IPS-11a (cell line): ENCODE data around the gene KCNMA1.

Source experiments
- H3K4me3 ChIP-seq: one replicate; pipeline ENCODE4 v1.5.1; 2013; ENCODE audit warnings: low read depth, low read length, control low read depth

The KCNMA1 gene

GRCh38 chr10:77109351-77109994, 528.1 kb downstream of the KCNMA1 start:
- H3K4me3 ChIP-seq, result no peak overlapping the region

GRCh38 chr10:77106676-77107075, 530.9 kb downstream of the KCNMA1 start:
- H3K4me3 ChIP-seq, result no peak overlapping the region

- no peak overlapping the region for H3K4me3 ChIP-seq
Observed at GRCh38 chr10:77105761-77106221, 531.8 kb downstream of the KCNMA1 start.

GRCh38 chr10:77104459-77104980, 533.1 kb downstream of the KCNMA1 start:
- no peak overlapping the region for H3K4me3 ChIP-seq

- H3K4me3 ChIP-seq, result no peak overlapping the region
Observed at GRCh38 chr10:77103213-77103612, 534.4 kb downstream of the KCNMA1 start.

GRCh38 chr10:77101341-77101740, 536.3 kb downstream of the KCNMA1 start:
- no peak overlapping the region for H3K4me3 ChIP-seq

GRCh38 chr10:77099136-77099535, 538.5 kb downstream of the KCNMA1 start:
- no peak overlapping the region for H3K4me3 ChIP-seq

GRCh38 chr10:77097625-77098024, 540.0 kb downstream of the KCNMA1 start:
- no peak overlapping the region for H3K4me3 ChIP-seq

- no peak overlapping the region for H3K4me3 ChIP-seq
Observed at GRCh38 chr10:77093126-77093525, 544.5 kb downstream of the KCNMA1 start.

- no peak overlapping the region for H3K4me3 ChIP-seq
Observed at GRCh38 chr10:77091597-77092165, 545.9 kb downstream of the KCNMA1 start.

- no peak overlapping the region for H3K4me3 ChIP-seq
Observed at GRCh38 chr10:77090381-77091356, 546.9 kb downstream of the KCNMA1 start.

- H3K4me3 ChIP-seq, result no peak overlapping the region
Observed at GRCh38 chr10:77087366-77087765, 550.2 kb downstream of the KCNMA1 start.

GRCh38 chr10:77086081-77086480, 551.5 kb downstream of the KCNMA1 start:
- no peak overlapping the region for H3K4me3 ChIP-seq

GRCh38 chr10:77085344-77085743, 552.3 kb downstream of the KCNMA1 start:
- H3K4me3 ChIP-seq, result no peak overlapping the region

- no peak overlapping the region for H3K4me3 ChIP-seq
Observed at GRCh38 chr10:77084431-77085144, 553.0 kb downstream of the KCNMA1 start.

GRCh38 chr10:77082601-77083252, 554.9 kb downstream of the KCNMA1 start:
- no peak overlapping the region for H3K4me3 ChIP-seq

- H3K4me3 ChIP-seq, result no peak overlapping the region
Observed at GRCh38 chr10:77081481-77081891, 556.1 kb downstream of the KCNMA1 start.

- no peak overlapping the region for H3K4me3 ChIP-seq
Observed at GRCh38 chr10:77080361-77081027, 557.1 kb downstream of the KCNMA1 start.

- no peak overlapping the region for H3K4me3 ChIP-seq
Observed at GRCh38 chr10:77079592-77080300, 557.9 kb downstream of the KCNMA1 start.
